Measurements from ENCODE around the gene MTR.

Gene MTR

DNA sequence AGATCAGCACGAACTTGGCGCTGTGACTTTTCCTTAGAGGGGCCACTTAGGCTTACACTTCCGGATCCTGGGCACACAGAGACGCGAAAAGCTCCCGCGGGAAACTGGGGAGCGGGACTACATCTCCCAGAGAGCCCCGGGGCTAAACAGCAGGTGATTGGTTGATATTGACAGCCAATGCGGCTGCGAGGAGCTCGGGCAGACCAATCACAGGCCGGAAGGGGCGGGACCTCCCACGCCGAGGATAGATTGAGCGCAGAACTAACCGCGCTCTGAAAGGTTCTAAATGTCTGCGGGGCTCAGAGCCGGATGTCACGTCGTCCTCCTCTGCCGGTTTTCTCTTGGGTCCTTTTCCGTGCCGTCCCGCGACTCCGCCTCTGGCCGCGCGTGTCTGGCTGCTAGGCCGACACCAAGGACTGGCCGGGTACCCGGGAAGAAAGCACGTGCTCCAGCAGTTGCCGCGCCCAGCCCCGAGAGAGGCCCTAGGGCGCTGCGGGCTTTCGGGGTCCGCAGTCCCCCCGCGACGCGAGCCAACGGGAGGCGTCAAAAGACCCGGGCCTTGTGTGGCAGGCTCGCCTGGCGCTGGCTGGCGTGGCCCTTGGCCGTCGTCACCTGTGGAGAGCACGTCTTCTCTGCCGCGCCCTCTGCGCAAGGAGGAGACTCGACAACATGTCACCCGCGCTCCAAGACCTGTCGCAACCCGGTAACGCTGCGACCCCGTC, at the start of gene MTR:
MTR (plus strand) TSS at position 258 of the 722 bp plus-strand sequence; CDS start at position 670, 412 bp downstream.
- DNase-seq (ENCODE audit: low read depth): peak; percentile 94

DNA sequence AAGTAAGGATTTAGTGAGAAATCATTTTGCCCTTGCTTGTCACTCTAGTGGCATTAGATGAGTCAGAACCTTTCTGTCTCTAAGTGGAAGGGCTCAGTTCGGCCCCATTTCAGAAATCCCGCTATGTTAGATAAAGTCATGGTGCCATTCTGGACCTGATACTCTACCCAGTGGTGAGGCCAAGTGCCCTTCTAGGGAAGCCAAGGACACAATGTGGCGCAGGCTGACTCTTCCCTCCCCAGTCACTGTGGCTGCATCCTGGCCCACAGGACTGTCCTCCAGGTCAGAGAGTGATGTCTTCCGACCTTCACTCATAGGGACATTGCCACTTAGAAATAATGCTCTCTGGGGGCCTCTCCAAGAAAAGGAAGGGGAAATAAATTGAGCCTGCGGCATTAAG, 48.3 kb upstream of the MTR start:
- no peak for DNase-seq (ENCODE audit: low read depth)

- no peak for DNase-seq (ENCODE audit: low read depth)
Measured at GRCh38 chr1:236747311-236747985, 47.6 kb upstream of the MTR start.

DNA sequence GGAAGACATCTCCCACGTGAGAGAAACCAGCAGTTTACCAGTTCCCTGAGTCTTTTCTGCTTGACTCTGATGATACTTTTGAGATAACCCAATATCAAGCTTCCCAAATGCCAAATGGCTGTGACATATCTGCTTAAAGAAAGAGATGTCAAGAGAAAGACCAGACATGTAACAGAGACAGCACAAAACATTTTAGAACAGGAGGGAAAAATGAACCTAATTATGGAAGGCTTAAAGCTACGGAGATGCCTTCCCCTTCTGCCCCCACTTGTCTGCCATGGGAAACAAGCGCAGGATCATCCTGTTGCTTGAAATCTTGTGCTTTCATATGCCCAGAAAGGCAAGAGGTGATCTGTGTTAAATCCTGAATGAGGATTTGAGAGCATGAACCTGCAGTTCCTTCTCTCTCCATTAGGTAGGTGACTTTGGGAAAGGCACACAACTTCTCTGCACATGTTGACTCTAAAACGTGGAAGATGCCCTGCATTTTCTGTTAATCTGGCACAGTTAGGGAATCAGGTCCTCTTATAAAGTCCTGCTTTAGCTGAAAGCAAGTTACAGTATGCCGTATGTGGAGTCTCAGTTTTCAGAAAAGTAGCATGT, 46.7 kb upstream of the MTR start:
- no peak for DNase-seq (ENCODE audit: low read depth)

GRCh38 chr1:236750928-236751327, 44.2 kb upstream of the MTR start:
- no peak for DNase-seq (ENCODE audit: low read depth)

DNA sequence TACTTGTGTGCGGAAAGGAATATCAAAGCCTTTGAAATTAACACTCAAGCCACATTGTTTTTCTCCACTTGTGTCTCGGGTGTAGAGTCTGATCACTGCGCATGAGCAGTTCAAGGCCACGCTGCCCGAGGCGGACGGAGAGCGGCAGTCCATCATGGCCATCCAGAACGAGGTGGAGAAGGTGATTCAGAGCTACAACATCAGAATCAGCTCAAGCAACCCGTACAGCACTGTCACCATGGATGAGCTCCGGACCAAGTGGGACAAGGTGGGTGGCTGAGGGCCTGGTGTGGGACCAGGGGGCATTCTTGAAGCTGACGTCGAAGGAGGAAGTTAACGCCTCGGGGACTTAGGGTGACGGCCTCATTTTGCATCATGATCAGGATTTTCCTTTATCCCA, 43.7 kb upstream of the MTR start:
- DNase-seq (ENCODE audit: low read depth): no peak

DNA sequence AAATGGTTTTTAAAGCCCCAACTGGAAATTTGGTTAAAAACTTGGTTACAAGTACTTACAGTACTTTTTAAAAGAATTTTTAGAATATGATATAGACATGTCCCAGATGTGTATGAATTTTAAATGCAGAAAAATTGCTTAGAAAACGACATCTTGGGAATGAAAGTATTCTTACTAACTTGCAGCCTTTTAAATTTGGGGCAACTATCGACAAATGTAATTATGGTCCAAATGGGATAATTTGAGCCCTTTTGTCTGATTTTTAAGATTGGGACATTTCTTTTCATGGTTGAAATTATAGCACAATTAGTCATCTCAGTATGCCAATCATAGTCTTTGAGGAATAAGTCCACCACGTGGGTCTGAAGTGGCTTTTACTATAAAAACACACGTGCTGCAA, 43.2 kb upstream of the MTR start:
- no peak for DNase-seq (ENCODE audit: low read depth)

- no peak for DNase-seq (ENCODE audit: low read depth)
Measured at GRCh38 chr1:236753516-236753915, 41.6 kb upstream of the MTR start.

- no peak for DNase-seq (ENCODE audit: low read depth)
Measured at GRCh38 chr1:236753964-236754363, 41.1 kb upstream of the MTR start.

- DNase-seq (ENCODE audit: low read depth): no peak
Measured at GRCh38 chr1:236754525-236755210, 40.4 kb upstream of the MTR start.

DNA sequence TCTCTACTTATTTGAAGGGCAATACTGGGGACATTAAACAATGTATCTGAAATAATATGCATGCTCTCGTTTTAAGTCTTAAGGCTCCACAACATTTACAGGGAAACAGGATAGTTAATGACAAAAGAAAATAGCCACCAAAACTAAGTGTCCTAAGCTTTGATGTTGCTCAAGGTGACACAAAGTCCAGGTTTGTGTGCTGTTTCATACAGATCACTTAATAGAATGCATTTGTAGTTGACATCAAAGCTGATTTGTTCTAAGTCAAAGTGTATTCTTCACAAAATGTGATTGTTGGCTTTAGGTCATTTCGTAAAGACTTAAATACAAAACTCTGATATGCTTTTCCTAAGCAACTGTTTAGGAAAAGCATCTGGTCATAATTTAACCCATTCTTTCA, 37.5 kb upstream of the MTR start:
- no peak for DNase-seq (ENCODE audit: low read depth)

DNA sequence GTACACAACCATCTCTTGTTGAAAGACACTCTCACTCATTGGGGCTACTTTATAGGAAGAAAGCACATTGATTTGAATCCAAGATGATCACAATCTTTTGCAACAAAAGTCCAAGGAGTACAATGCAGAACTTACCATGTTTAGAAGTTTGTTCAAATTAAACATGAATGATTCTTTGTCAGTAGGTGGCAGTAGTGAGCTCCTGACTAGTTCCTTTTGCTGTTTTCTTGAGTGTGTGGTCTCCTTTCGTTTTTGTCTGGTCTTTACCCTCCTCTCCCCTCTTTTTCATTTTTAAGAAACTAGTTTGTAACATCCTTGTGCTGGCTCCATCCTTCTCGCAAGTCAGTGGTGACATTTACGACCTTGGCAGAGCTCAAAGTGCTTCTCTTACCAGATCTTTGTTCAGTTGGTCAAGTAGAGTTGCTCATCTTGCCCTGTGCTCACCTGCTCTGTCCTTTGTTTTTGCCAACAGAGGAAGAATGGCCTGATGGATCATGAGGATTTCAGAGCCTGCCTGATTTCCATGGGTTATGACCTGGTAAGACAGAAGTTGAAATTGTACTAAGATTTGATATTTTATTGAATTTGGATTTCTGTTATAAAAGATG, 35.7 kb upstream of the MTR start:
- no peak for DNase-seq (ENCODE audit: low read depth)

GRCh38 chr1:236760480-236760879, 34.6 kb upstream of the MTR start:
- DNase-seq (ENCODE audit: low read depth): no peak

GRCh38 chr1:236760986-236761385, 34.1 kb upstream of the MTR start:
- DNase-seq (ENCODE audit: low read depth): no peak

GRCh38 chr1:236761397-236762132, 33.5 kb upstream of the MTR start:
- no peak for DNase-seq (ENCODE audit: low read depth)

GRCh38 chr1:236762410-236762809, 32.7 kb upstream of the MTR start:
- DNase-seq (ENCODE audit: low read depth): no peak

DNA sequence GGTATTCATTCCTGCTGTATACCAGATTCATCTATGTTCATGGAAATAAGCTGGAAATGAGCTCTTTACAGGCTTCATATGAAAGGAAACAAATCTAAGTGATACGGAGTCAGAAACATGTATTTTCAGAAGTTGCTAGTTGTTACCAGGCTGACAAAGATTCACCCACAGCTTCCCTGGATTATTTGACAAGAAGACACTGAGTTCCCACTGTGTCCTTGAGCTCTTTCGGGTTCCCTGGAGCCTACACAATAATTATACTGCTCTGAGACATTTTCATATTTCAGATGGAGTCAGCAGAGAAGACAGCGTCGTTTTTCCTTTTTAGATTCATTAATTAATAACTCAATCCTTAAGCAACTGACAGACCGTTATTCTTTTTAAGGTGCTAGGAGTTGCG, 29.3 kb upstream of the MTR start:
- no peak for DNase-seq (ENCODE audit: low read depth)

GRCh38 chr1:236766506-236766905, 28.6 kb upstream of the MTR start:
- DNase-seq (ENCODE audit: low read depth): no peak

DNA sequence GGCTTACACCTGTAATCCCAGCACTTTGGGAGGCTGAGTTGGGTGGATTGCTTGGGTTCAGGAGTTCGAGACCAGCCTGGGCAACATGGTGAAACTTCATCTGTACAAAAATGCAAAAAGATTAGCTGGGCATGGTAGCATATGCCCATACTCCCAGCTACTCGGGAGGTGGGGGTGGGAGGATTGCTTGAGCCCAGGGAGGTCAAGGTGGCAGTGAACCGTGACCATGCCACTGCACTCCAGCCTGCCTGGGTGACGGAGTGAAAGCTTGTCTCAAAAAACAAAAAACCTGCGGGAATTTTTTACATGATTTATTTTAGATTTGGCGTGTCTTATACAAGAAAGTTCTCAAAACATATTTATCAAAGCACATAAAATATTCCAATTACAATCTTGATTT, 27.8 kb upstream of the MTR start:
- no peak for DNase-seq (ENCODE audit: low read depth)

DNA sequence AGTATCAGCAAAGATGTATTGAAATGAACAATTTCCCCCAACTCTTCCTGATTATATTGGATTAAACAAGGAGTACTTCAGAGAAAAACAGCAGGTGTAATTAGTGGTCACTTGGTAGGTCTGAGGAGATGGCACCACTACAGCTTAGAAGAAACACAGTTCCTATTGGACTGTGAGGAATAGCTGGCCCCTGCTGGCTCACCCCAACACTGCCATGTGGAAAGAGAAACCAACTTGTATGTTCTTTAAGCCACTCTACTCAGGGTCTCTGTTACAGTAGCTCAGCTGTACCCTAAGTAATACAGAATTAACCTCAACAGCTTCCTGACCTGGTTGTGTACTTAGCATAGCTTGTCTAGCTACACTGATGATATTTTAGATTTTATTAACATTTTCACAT, 26.5 kb upstream of the MTR start:
- DNase-seq (ENCODE audit: low read depth): no peak

GRCh38 chr1:236773919-236774318, 21.2 kb upstream of the MTR start:
- DNase-seq (ENCODE audit: low read depth): no peak

GRCh38 chr1:236774926-236775325, 20.2 kb upstream of the MTR start:
- DNase-seq (ENCODE audit: low read depth): no peak
